GM19240 (cell line): ENCODE results near the gene KRTAP9-3.
"Not testable (repeated sequence)": the region's sequence is repeated elsewhere in the genome, so short reads cannot be mapped to it uniquely, and the experiment has no call there.

Experiments used
- DNase-seq: peaks from one replicate; pipeline ENCODE4 v3.0.0; 2011; ENCODE audit warnings: low spot score; ENCODE audit not compliant: insufficient read length

The KRTAP9-3 gene

GRCh38 chr17:41249637-41250240 is 17.5 kb downstream of the KRTAP9-3 start, which contains the start of gene KRTAP9-4:
Gene KRTAP9-4 (plus strand): TSS chr17:41249687. CDS start chr17:41249721, 34 bp downstream.
- DNase-seq: not testable (repeated sequence)

GRCh38 chr17:41251261-41251660 is 19.0 kb downstream of the KRTAP9-3 start:
- no peak for DNase-seq

GRCh38 chr17:41254861-41255260 is 22.6 kb downstream of the KRTAP9-3 start:
- no peak for DNase-seq

- DNase-seq: not testable (repeated sequence)
Observed at GRCh38 chr17:41255381-41256290, 23.4 kb downstream of the KRTAP9-3 start, which contains the start of gene KRTAP9-9. Gene KRTAP9-9 (plus strand): TSS chr17:41255384.

- no peak for DNase-seq
Observed at GRCh38 chr17:41256291-41256685, 24.0 kb downstream of the KRTAP9-3 start.

GRCh38 chr17:41258406-41258805 is 26.2 kb downstream of the KRTAP9-3 start:
- DNase-seq: no peak

GRCh38 chr17:41263212-41263611 is 31.0 kb downstream of the KRTAP9-3 start:
- DNase-seq: no peak

GRCh38 chr17:41264599-41264998 is 32.4 kb downstream of the KRTAP9-3 start:
- no peak for DNase-seq

GRCh38 chr17:41265078-41265477 is 32.8 kb downstream of the KRTAP9-3 start, which contains the start of gene KRTAP9-6:
Gene KRTAP9-6 (plus strand): TSS chr17:41265378. CDS start chr17:41265378, 0 bp downstream.
- DNase-seq: no peak

- DNase-seq: no peak
Observed at GRCh38 chr17:41267711-41268110, 35.5 kb downstream of the KRTAP9-3 start.

GRCh38 chr17:41271323-41271722 is 39.1 kb downstream of the KRTAP9-3 start:
- not testable (repeated sequence) for DNase-seq

- DNase-seq: no peak
Observed at GRCh38 chr17:41271858-41272257, 39.6 kb downstream of the KRTAP9-3 start.

- DNase-seq: not testable (repeated sequence)
Observed at GRCh38 chr17:41275648-41276190, 43.5 kb downstream of the KRTAP9-3 start, which contains the start of gene KRTAP9-7. Gene KRTAP9-7 (plus strand): TSS chr17:41275698. CDS start chr17:41275698, 0 bp downstream.

GRCh38 chr17:41278176-41278955 is 46.1 kb downstream of the KRTAP9-3 start:
- no peak for DNase-seq
